Measurements from ENCODE around the gene TMEM253. TPM values are rescaled to one million over a fixed set of nuclear protein-coding genes. Genes with fewer than 3 reads are reported as not detected.
A peak's percentile ranks its signal among the peaks of the same experiment; 100 is the strongest.

TMEM253 gene
- total and polyA plus RNA-seq, 9 of the 15 experiments (the other 6 are each of a cell fraction or from before 2014, with no cell fraction given) = 0.11 to 0.61 (median 0.26) TPM; not detected in 3

DNA sequence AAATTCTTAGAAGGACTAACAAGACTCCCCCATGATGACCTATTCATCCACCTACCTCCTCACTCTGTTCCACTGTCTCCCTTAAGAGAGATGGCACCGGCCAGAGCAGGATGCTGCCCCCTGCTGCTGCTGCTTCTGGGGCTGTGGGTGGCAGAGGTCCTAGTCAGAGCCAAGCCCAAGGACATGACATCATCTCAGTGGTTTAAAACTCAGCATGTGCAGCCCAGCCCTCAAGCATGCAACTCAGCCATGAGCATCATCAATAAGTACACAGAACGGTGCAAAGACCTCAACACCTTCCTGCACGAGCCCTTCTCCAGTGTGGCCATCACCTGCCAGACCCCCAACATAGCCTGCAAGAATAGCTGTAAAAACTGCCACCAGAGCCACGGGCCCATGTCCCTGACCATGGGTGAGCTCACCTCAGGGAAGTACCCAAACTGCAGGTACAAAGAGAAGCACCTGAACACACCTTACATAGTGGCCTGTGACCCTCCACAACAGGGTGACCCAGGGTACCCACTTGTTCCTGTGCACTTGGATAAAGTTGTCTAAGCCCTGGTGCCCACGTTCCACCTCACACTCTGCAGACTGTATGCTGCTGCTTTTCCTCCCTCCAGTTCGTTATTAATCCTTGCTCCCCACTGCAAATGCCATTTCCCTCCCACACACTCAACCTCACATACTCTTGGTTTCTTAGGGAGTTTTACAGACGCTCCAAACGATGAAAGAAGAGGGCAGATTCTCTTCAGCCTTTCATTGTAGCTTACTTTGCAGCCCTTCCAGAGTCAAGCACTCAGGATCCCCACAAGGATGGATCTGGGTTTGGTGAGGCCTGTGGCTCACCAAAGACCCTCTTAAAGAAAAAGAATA, 42.8 kb upstream of the TMEM253 start, which contains the start of gene RNASE8:
Gene RNASE8 (plus strand): TSS at position 20 of the 873 bp plus-strand sequence. CDS start 71 bp downstream, at position 91.
- no peak for ATAC-seq
- in situ Hi-C loops (cut with MboI) = no loop called here
- no peak for DNase-seq (ENCODE audit: extremely low read depth in 1 of 4, low spot score in 3 of 4)
- intact Hi-C loops (cut with micrococcal nuclease) = no loop called here
- WGBS (ENCODE audit: insufficient coverage, low coverage, missing lambda C conversion rate) = 13% methylated on average over 8 of the region's 8 CpGs
- H3K9ac ChIP-seq (ENCODE audit: insufficient read depth in 1 of 2, low read depth in 2 of 2, low read length in 2 of 2) = no peak within 1 kb of the TSS
- H2AFZ ChIP-seq (ENCODE audit: low read depth, low read length) = peak within 1 kb of the TSS; percentile 9; the same call in 1 of the 2 replicates
- H3K4me1 ChIP-seq (replicated peaks in 1 of 2; ENCODE audit: control insufficient read depth in 2 of 2, insufficient read depth in 2 of 2, low read length in 2 of 2) = no peaks in the 10 kb centered on the region; a peak in 2 of 5 replicates
- ChIA-PET CTCF (ENCODE audit: low intra/inter-chr PET ratio) (interaction anchor here (0.6 kb wide), 1 partner anchor 16 kb away, joined by 3 read pairs; the partner anchor contains the start of gene RNASE7), POLR2A (interaction anchor here (0.5 to 1.7 kb wide), 5 partner anchors 10 to 361 kb away, joined by 3 to 5 read pairs (median 4); no protein-coding TSS in a partner anchor)
- H3K27ac ChIP-seq (ENCODE audit: extremely low read depth, low read depth, low read length) = no peak within 1 kb of the TSS
- H3K79me2 ChIP-seq (ENCODE audit: control insufficient read depth, insufficient read depth, low read length) = no peaks in the 10 kb centered on the region
- H3K9me3 ChIP-seq (replicated peaks; ENCODE audit: control insufficient read depth, insufficient read depth, low read depth, low read length) = no peaks in the 10 kb centered on the region
- H3K4me3 ChIP-seq = no peak within 1 kb of the TSS
- no peaks in the 10 kb centered on the region for H3K36me3 ChIP-seq (ENCODE audit: control insufficient read depth, insufficient read depth, low read length)
- H3K9me1 ChIP-seq (ENCODE audit: control insufficient read depth, insufficient read depth, low read length) = no peaks in the 10 kb centered on the region
- no peak for FAIRE-seq
- no peaks in the 10 kb centered on the region for H4K20me1 ChIP-seq (replicated peaks; ENCODE audit: control insufficient read depth, insufficient read depth, low read length)
- TF ChIP-seq SREBF1 (IDR thresholded peaks at IDR 0.05; ENCODE audit: borderline replicate concordance, low read depth, low read length) = no peak
- 0 out of 6 replicates have a peak, but pooled peaks of 1 of the 3 experiments have one; percentile 4 for TF ChIP-seq CTCF (IDR thresholded peaks at IDR 0.05 in 2 of 3, conservative IDR thresholded peaks at IDR 0.05 in 1 of 3; ENCODE audit: insufficient read depth in 2 of 3, low read depth in 1 of 3, low read length in 3 of 3)
- no peak within 1 kb of the TSS for H3K4me2 ChIP-seq (ENCODE audit: insufficient read depth, low read length)
- BruUV-seq (replicated peaks) = no TSS peak
- H3K27me3 ChIP-seq (ENCODE audit: control insufficient read depth in 2 of 2, insufficient read depth in 2 of 2, low read length in 2 of 2) = no peaks in the 10 kb centered on the region

All from K562 (cell line).